Upper lobe of left lung (tissue), 6 donors: ENCODE measurements around the gene ATP9A. TPM values are rescaled to one million over a fixed set of nuclear protein-coding genes. Genes with fewer than 3 reads are reported as not detected.
A peak's percentile ranks its signal among the peaks of the same experiment; 100 is the strongest.

Experiments
- ATAC-seq, 2 donors: fragments of 200-7000 bp; cut with Tn5 transposase; one replicate each; pipeline ENCODE4 v1.9.1; 2022; ENCODE audit warnings: mild to moderate bottlenecking in 2 of 2, moderate library complexity in 2 of 2; ENCODE audit not compliant: low FRiP score in 2 of 2
- DNase-seq, 2 donors: peaks; one replicate each; pipeline ENCODE4 v3.0.0-alpha.2; 2019 to 2020
- H3K27ac ChIP-seq, 4 donors: fragments of 200-600 bp; sonication (generic); one replicate each; pipeline ENCODE4 v1.5.1; 2016 to 2019
- H3K27me3 ChIP-seq, 4 donors: fragments of 200-600 bp; sonication (generic); one replicate each; pipeline ENCODE4 v1.5.1; 2017 to 2019
- H3K36me3 ChIP-seq, 4 donors: fragments of 200-600 bp; sonication (generic); one replicate each; pipeline ENCODE4 v1.5.1; 2016 to 2019
- H3K4me1 ChIP-seq, 4 donors: fragments of 200-600 bp; sonication (generic); one replicate each; pipeline ENCODE4 v1.5.1; 2018 to 2019
- H3K4me3 ChIP-seq, 4 donors: fragments of 200-600 bp; sonication (generic); one replicate each; pipeline ENCODE4 v1.5.1; 2017 to 2019; ENCODE audit warnings: mild to moderate bottlenecking in 2 of 4, moderate library complexity in 1 of 4
- H3K9me3 ChIP-seq, 4 donors: fragments of 200-600 bp; sonication (generic); one replicate each; pipeline ENCODE4 v1.5.1; 2018 to 2019
- CTCF ChIP-seq, 6 experiments: fragments of 450-650 bp in 4 of 6; fragments of 200-600 bp in 2 of 6; sonication (generic) in 2 of 6; IDR thresholded peaks; one replicate each; pipeline ENCODE4 v1.5.1; 2016 to 2019; ENCODE audit warnings: antibody characterized with exemption in 6 of 6
- EP300 ChIP-seq, 4 donors: sonication (generic); formaldehyde crosslinking; IDR thresholded peaks; one replicate each; pipeline ENCODE4 v1.5.1; 2017; ENCODE audit warnings: antibody characterized with exemption in 4 of 4, control low read depth in 2 of 4
- POLR2A ChIP-seq, 4 donors: fragments of 450-650 bp; IDR thresholded peaks; one replicate each; pipeline ENCODE4 v1.5.1; 2016 to 2017; ENCODE audit warnings: antibody characterized with exemption in 4 of 4, mild to moderate bottlenecking in 2 of 4
- POLR2AphosphoS5 ChIP-seq, 2 donors: sonication (generic); formaldehyde crosslinking; IDR thresholded peaks; one replicate each; pipeline ENCODE4 v1.5.1; 2017; ENCODE audit warnings: antibody characterized with exemption in 2 of 2
- WGBS, 2 donors: methylation state at CpG; one replicate each; pipeline ENCODE4 v1.1.5; 2017 to 2018; 5-methylcytosine and 5-hydroxymethylcytosine counted together
- total RNA-seq, 6 donors: library from RNA; depleted of rRNA in 4 of 6; stranded (reverse); fragments of >200 nt in 4 of 6; gene quantifications; one replicate each; pipeline versions ENCODE4 v1.1.0 to v1.2.1, GENCODE V29; 2016 to 2021
- donor health status: DM: no; HTN: no; CAD: no; lungs with moderate emphysema.
- donor health status: DM: no; HTN: yes; CAD: no; lungs with severe emphysema.

Gene ATP9A
- total RNA-seq, 6 donors from 2014 or later, result 15.7 to 31.3 (median 22.8) TPM

- WGBS, 2 donors, result 94 to 96% methylated on average over 4 of the region's 4 CpGs
- ATAC-seq (no peak), DNase-seq (no peak)
- H3K4me3 ChIP-seq, result no peak overlapping the region
- TF ChIP-seq EP300 (IDR thresholded peaks at IDR 0.05) (no peak), POLR2AphosphoS5 (IDR thresholded peaks at IDR 0.05) (no peak), CTCF (IDR thresholded peaks at IDR 0.05) (no peak), POLR2A (IDR thresholded peaks at IDR 0.05) (no peak)
- H3K4me1 ChIP-seq, result peaks cover 0 to 7% (median 0%) of the 10 kb centered on the region in 4 donors
- no peaks in the 10 kb centered on the region for H3K36me3 ChIP-seq
- no peaks in the 10 kb centered on the region for H3K9me3 ChIP-seq
- no peak overlapping the region for H3K27ac ChIP-seq
- H3K27me3 ChIP-seq, result no peaks in the 10 kb centered on the region
Measured at GRCh38 chr20:51641866-51642265, 126.3 kb downstream of the ATP9A start.

GRCh38 chr20:51640743-51641142 is 127.4 kb downstream of the ATP9A start:
- 74 to 93% methylated on average over 3 of the region's 3 CpGs for WGBS, 2 donors
- H3K27me3 ChIP-seq, result no peaks in the 10 kb centered on the region
- DNase-seq (no peak), ATAC-seq (no peak)
- peaks cover 0 to 7% (median 0%) of the 10 kb centered on the region in 4 donors for H3K4me1 ChIP-seq
- no peak overlapping the region for H3K27ac ChIP-seq
- no peak overlapping the region for H3K4me3 ChIP-seq
- H3K36me3 ChIP-seq, result no peaks in the 10 kb centered on the region
- no peaks in the 10 kb centered on the region for H3K9me3 ChIP-seq
- TF ChIP-seq EP300 (IDR thresholded peaks at IDR 0.05) (no peak), POLR2AphosphoS5 (IDR thresholded peaks at IDR 0.05) (no peak), POLR2A (IDR thresholded peaks at IDR 0.05) (no peak), CTCF (IDR thresholded peaks at IDR 0.05) (no peak)

GRCh38 chr20:51639206-51639832 is 128.9 kb downstream of the ATP9A start:
- peaks cover 0 to 7% (median 0%) of the 10 kb centered on the region in 4 donors for H3K4me1 ChIP-seq
- H3K9me3 ChIP-seq, result no peaks in the 10 kb centered on the region
- H3K36me3 ChIP-seq, result no peaks in the 10 kb centered on the region
- H3K4me3 ChIP-seq, result no peak overlapping the region
- no peak for TF ChIP-seq POLR2A (IDR thresholded peaks at IDR 0.05)
- TF ChIP-seq CTCF (IDR thresholded peaks at IDR 0.05), result peak; percentile 66 to 82 (median 80)
- DNase-seq, result peak in 1 of 2 donors; percentile 52
- peak; percentile 76 to 87 for ATAC-seq
- H3K27me3 ChIP-seq, result no peaks in the 10 kb centered on the region
- WGBS, 2 donors, result 27 to 29% methylated on average over 8 to 12 of the region's 12 CpGs
- no peak overlapping the region for H3K27ac ChIP-seq

- WGBS, 2 donors, result 89 to 93% methylated on average over 8 of the region's 8 CpGs
- ATAC-seq, result no peak
- TF ChIP-seq EP300 (IDR thresholded peaks at IDR 0.05), result no peak
- no peak for TF ChIP-seq POLR2A (IDR thresholded peaks at IDR 0.05)
- no peak for TF ChIP-seq CTCF (IDR thresholded peaks at IDR 0.05)
- TF ChIP-seq POLR2AphosphoS5 (IDR thresholded peaks at IDR 0.05), result no peak
Measured at GRCh38 chr20:51637241-51637640, 130.9 kb downstream of the ATP9A start.

GRCh38 chr20:51636123-51636522 is 132.1 kb downstream of the ATP9A start:
- Histone ChIP-seq H3K27me3 (no peaks in the 10 kb centered on the region), H3K4me1 (peaks cover under 1 to 22% (median 6%) of the 10 kb centered on the region in 4 donors), H3K9me3 (no peaks in the 10 kb centered on the region), H3K36me3 (no peaks in the 10 kb centered on the region), H3K4me3 (no peak overlapping the region), H3K27ac (no peak overlapping the region)
- no peak for TF ChIP-seq CTCF (IDR thresholded peaks at IDR 0.05)
- TF ChIP-seq POLR2A (IDR thresholded peaks at IDR 0.05), result no peak
- TF ChIP-seq POLR2AphosphoS5 (IDR thresholded peaks at IDR 0.05), result no peak
- no peak for TF ChIP-seq EP300 (IDR thresholded peaks at IDR 0.05)
- WGBS, 2 donors, result 87 to 91% methylated on average over 8 of the region's 8 CpGs
- ATAC-seq (no peak), DNase-seq (no peak)

More at GRCh38 chr20:51637241-51637640, 130.9 kb downstream of the ATP9A start:
- no peak for DNase-seq
- Histone ChIP-seq H3K27ac (no peak overlapping the region), H3K36me3 (no peaks in the 10 kb centered on the region), H3K4me3 (no peak overlapping the region), H3K9me3 (no peaks in the 10 kb centered on the region), H3K4me1 (peaks cover 0 to 11% (median 0%) of the 10 kb centered on the region in 4 donors), H3K27me3 (no peaks in the 10 kb centered on the region)
